Left lung (tissue), 10 donors: ENCODE results near the gene UBE2QL1. TPM values are rescaled to one million over a fixed set of nuclear protein-coding genes. Genes with fewer than 3 reads are reported as not detected.

Experiments
- ATAC-seq: fragments of 200-7000 bp; cut with Tn5 transposase; one replicate; pipeline ENCODE4 v1.9.1; 2020; ENCODE audit warnings: moderate library complexity
- DNase-seq, 4 donors: peaks; one replicate each; pipeline ENCODE4 v3.0.0-alpha.2; 2013 to 2020
- H3K27ac ChIP-seq, 2 donors: fragments of 200-600 bp; sonication (generic) in 1 of 2; one replicate each; pipeline versions ENCODE4 v1.5.0 to v1.8.0; 2020 to 2021
- H3K27me3 ChIP-seq, 2 donors: fragments of 200-600 bp; sonication (generic) in 1 of 2; one replicate each; pipeline versions ENCODE4 v1.5.0 to v1.8.0; 2020 to 2021
- H3K36me3 ChIP-seq, 2 donors: fragments of 200-600 bp; sonication (generic) in 1 of 2; one replicate each; pipeline versions ENCODE4 v1.5.0 to v1.8.0; 2020 to 2021
- H3K4me1 ChIP-seq, 2 donors: fragments of 200-600 bp; one replicate each; pipeline ENCODE4 v1.8.0; 2021
- H3K4me3 ChIP-seq, 2 donors: fragments of 200-600 bp; sonication (generic) in 1 of 2; one replicate each; pipeline versions ENCODE4 v1.5.0 to v1.8.0; 2020 to 2021; ENCODE audit warnings: mild to moderate bottlenecking in 1 of 2
- H3K9me3 ChIP-seq, 2 donors: fragments of 200-600 bp; sonication (generic) in 1 of 2; one replicate each; pipeline versions ENCODE4 v1.5.0 to v1.8.0; 2020 to 2021
- CTCF ChIP-seq, 2 donors: fragments of 200-600 bp; sonication (generic) in 1 of 2; IDR thresholded peaks; one replicate each; pipeline versions ENCODE4 v1.5.0 to v1.8.0; 2021; ENCODE audit warnings: antibody characterized with exemption in 2 of 2
- intact Hi-C, 2 donors: fragments of 100-400 bp; cut with DNase I; formaldehyde crosslinking; loops; one replicate each; pipeline versions ENCODE4 v1.11.2 to v1.14.2; 2022
- polyA plus RNA-seq, 6 donors: library from polyadenylated mRNA; unstranded; fragments of 120-200 nt; gene quantifications; one replicate each; pipeline ENCODE4 v1.2.1, GENCODE V29; 2013; ENCODE audit not compliant: insufficient read length in 6 of 6
- total RNA-seq, 2 donors: library from RNA; stranded (reverse); fragmentation: NEBNext Ultra II Directional; extraction: Animal tissue kit (Norgen Biotek cat#: 25700); gene quantifications; one replicate each; pipeline ENCODE4 v1.2.1, GENCODE V29; 2021
- donor health status: DM: no; HTN: yes; CAD: no.
- donor health status: DM: no; HTN: no; CAD: no.

UBE2QL1 gene
- total and polyA plus RNA-seq, 8 donors: 0.05 to 0.32 (median 0.27) TPM

GRCh38 chr5:6502421-6502820, 53.8 kb downstream of the UBE2QL1 start:
- Histone ChIP-seq H3K4me3 (no peak overlapping the region), H3K4me1 (no peaks in the 10 kb centered on the region), H3K27ac (no peak overlapping the region), H3K36me3 (no peaks in the 10 kb centered on the region), H3K9me3 (peaks cover 0 to 5% of the 10 kb centered on the region in 2 donors), H3K27me3 (peaks cover 0 to 15% of the 10 kb centered on the region in 2 donors)
- ATAC-seq (no peak), DNase-seq (no peak)
- intact Hi-C loops: no loop called here
- TF ChIP-seq CTCF (IDR thresholded peaks at IDR 0.05): no peak

- TF ChIP-seq CTCF (IDR thresholded peaks at IDR 0.05): no peak
- H3K4me3 ChIP-seq: no peak overlapping the region
- intact Hi-C loops: no loop called here
These were observed 54.7 kb downstream of the UBE2QL1 start for GRCh38 chr5:6503342-6503741.

GRCh38 chr5:6504677-6505415, 56.2 kb downstream of the UBE2QL1 start:
- TF ChIP-seq CTCF (IDR thresholded peaks at IDR 0.05): no peak
- DNase-seq (no peak), ATAC-seq (no peak)
- peaks cover 0 to 15% of the 10 kb centered on the region in 2 donors for H3K27me3 ChIP-seq
- H3K9me3 ChIP-seq: peaks cover 0 to 7% of the 10 kb centered on the region in 2 donors
- intact Hi-C loops: no loop called here
- H3K27ac ChIP-seq: no peak overlapping the region
- H3K4me3 ChIP-seq: no peak overlapping the region
- H3K4me1 ChIP-seq: no peaks in the 10 kb centered on the region
- no peaks in the 10 kb centered on the region for H3K36me3 ChIP-seq

More at GRCh38 chr5:6503342-6503741, 54.7 kb downstream of the UBE2QL1 start:
- no peak overlapping the region for H3K27ac ChIP-seq
- peaks cover 0 to 7% of the 10 kb centered on the region in 2 donors for H3K9me3 ChIP-seq
- ATAC-seq: no peak
- no peak for DNase-seq
- no peaks in the 10 kb centered on the region for H3K36me3 ChIP-seq
- peaks cover 0 to 15% of the 10 kb centered on the region in 2 donors for H3K27me3 ChIP-seq
- H3K4me1 ChIP-seq: no peaks in the 10 kb centered on the region

- Histone ChIP-seq H3K4me1 (no peaks in the 10 kb centered on the region), H3K27me3 (peaks cover 0 to 15% of the 10 kb centered on the region in 2 donors), H3K9me3 (peaks cover 0 to 7% of the 10 kb centered on the region in 2 donors), H3K36me3 (no peaks in the 10 kb centered on the region), H3K27ac (no peak overlapping the region), H3K4me3 (no peak overlapping the region)
- intact Hi-C loops: no loop called here
- ATAC-seq: no peak
- no peak for TF ChIP-seq CTCF (IDR thresholded peaks at IDR 0.05)
- DNase-seq: no peak
These were observed 56.7 kb downstream of the UBE2QL1 start for GRCh38 chr5:6505416-6505755.

- ATAC-seq: no peak
- intact Hi-C loops: no loop called here
- H3K4me1 ChIP-seq: no peaks in the 10 kb centered on the region
These were observed 57.3 kb downstream of the UBE2QL1 start for GRCh38 chr5:6505783-6506557.

More at GRCh38 chr5:6505783-6506557, 57.3 kb downstream of the UBE2QL1 start:
- no peak overlapping the region for H3K4me3 ChIP-seq
- no peak overlapping the region for H3K27ac ChIP-seq
- peaks cover 0 to 7% of the 10 kb centered on the region in 2 donors for H3K9me3 ChIP-seq
- no peak for TF ChIP-seq CTCF (IDR thresholded peaks at IDR 0.05)
- no peaks in the 10 kb centered on the region for H3K36me3 ChIP-seq
- peaks cover 0 to 15% of the 10 kb centered on the region in 2 donors for H3K27me3 ChIP-seq
- no peak for DNase-seq
